SU-DHL-6 (cell line): ENCODE data around the gene CCM2.

Experiments
- H2AFZ ChIP-seq: fragments of 200-600 bp; sonication (generic); 2 replicates; pipeline ENCODE4 v1.6.1; 2014; ENCODE audit warnings: low read depth, mild to moderate bottlenecking, moderate library complexity, mixed read lengths, antibody characterized with exemption, low read length; ENCODE audit not compliant: severe bottlenecking
- H3F3A ChIP-seq: fragments of 200-600 bp; shearing (Covaris generic); 2 replicates; pipeline ENCODE4 v1.6.0; 2016; ENCODE audit warnings: antibody characterized with exemption, mild to moderate bottlenecking; ENCODE audit not compliant: insufficient read depth
- H3K27ac ChIP-seq: fragments of 200-600 bp; sonication (generic); 2 replicates; pipeline ENCODE4 v1.5.1; 2016; ENCODE audit warnings: low read depth, mild to moderate bottlenecking, low read length, moderate library complexity, mixed read lengths
- H3K27me3 ChIP-seq: fragments of 200-600 bp; sonication (generic), shearing (Covaris generic); 2 replicates; pipeline ENCODE4 v1.6.0; 2014; ENCODE audit warnings: mild to moderate bottlenecking, low read length
- H3K36me3 ChIP-seq: fragments of 200-600 bp; sonication (generic); 2 replicates; pipeline ENCODE4 v1.6.1; 2014; ENCODE audit warnings: mild to moderate bottlenecking, low read length, mixed read lengths
- H3K4me2 ChIP-seq: fragments of 300-600, 200-600 bp; shearing (Covaris generic), sonication (generic); 2 replicates; pipeline ENCODE4 v1.6.0; 2014; ENCODE audit warnings: low read length, low read depth, mild to moderate bottlenecking; ENCODE audit not compliant: poor library complexity, severe bottlenecking
- H3K4me3 ChIP-seq: fragments of 200-600 bp; sonication (generic); 2 replicates; pipeline ENCODE4 v1.5.1; 2014; ENCODE audit warnings: antibody characterized with exemption, low read length, mild to moderate bottlenecking, mixed read lengths; ENCODE audit not compliant: insufficient read depth, poor library complexity, severe bottlenecking
- H3K79me2 ChIP-seq: fragments of 200-600 bp; sonication (generic); 2 replicates; pipeline ENCODE4 v1.6.1; 2014; ENCODE audit warnings: mild to moderate bottlenecking, low read length, moderate library complexity; ENCODE audit not compliant: insufficient read depth
- H3K9ac ChIP-seq: fragments of 200-600 bp; sonication (generic); 2 replicates; pipeline ENCODE4 v1.7.0; 2014; ENCODE audit warnings: mild to moderate bottlenecking, low read length
- H3K9me2 ChIP-seq: fragments of 200-600 bp; sonication (generic); replicated peaks from 2 replicates; pipeline ENCODE4 v1.6.1; 2014; ENCODE audit warnings: low read length; ENCODE audit not compliant: insufficient read depth
- H3K9me3 ChIP-seq: fragments of 200-600 bp; sonication (generic); 2 replicates; pipeline ENCODE4 v1.6.1; 2014; ENCODE audit warnings: low read length, mixed read lengths; ENCODE audit not compliant: insufficient read depth
- H4K20me1 ChIP-seq: fragments of 200-600 bp; sonication (generic); 2 replicates; pipeline ENCODE4 v1.6.1; 2014; ENCODE audit warnings: low read depth, mild to moderate bottlenecking, antibody characterized with exemption, low read length, moderate library complexity, mixed read lengths
- CTCF ChIP-seq: fragments of 200-600 bp; sonication (generic); IDR thresholded peaks from one replicate; pipeline ENCODE4 v1.5.1; 2017; ENCODE audit warnings: antibody characterized with exemption, mild to moderate bottlenecking, low read length, moderate library complexity; ENCODE audit not compliant: insufficient read depth, poor library complexity, severe bottlenecking
- EZH2phosphoT487 ChIP-seq: fragments of 200-600 bp; sonication (generic), shearing (Covaris generic); conservative IDR thresholded peaks from 2 replicates; pipeline ENCODE4 v1.6.1; 2018; ENCODE audit warnings: mild to moderate bottlenecking, antibody characterized with exemption, low read length, moderate library complexity, mixed read lengths

Gene CCM2

DNA sequence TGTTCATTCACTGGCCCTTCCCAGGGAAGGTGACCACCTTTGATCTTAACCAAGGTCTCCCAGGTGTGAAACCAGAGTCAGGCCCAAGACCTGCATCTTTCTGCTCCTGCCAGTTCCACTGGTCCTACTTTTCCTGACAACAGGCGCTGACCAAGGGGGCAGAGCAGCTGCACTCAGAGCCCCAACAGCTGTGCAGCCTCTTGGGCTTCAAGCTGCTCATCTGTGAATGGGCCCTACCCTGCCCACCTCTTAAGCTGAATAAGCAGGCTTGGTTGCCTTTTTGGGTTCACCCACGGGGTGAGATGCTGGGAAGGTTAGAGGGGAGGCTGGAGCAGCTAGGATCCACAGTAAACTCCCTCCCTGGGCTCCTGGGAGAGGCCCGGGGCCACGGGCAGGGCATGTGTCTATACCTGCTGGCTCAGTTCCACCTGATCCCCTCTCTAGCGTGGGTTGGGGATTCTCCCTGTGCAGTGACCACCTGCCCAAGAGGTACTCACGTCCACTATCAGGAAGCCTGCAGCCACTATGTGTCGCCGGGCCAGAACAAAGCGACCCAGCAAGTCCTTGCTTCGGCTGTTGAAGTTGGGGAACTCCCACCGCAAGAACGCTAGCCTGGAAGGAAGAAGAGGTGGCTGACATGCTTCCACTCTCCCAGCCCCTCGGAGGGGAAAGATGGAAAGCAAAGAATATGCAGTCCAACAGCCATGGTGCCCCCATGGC, 100.9 kb downstream of the CCM2 start:
- H3K27me3 ChIP-seq, result no peaks in the 10 kb centered on the region
- no peak overlapping the region for H3K4me3 ChIP-seq
- H3K36me3 ChIP-seq, result no peaks in the 10 kb centered on the region; the same call in 1 of the 2 replicates
- no peaks in the 10 kb centered on the region for H3K79me2 ChIP-seq
- H3K9ac ChIP-seq, result no peak overlapping the region
- H2AFZ ChIP-seq, result no peak overlapping the region
- H3K9me3 ChIP-seq, result no peaks in the 10 kb centered on the region
- H3F3A ChIP-seq, result peaks cover 17% of the 10 kb centered on the region
- no peaks in the 10 kb centered on the region; the same call in 1 of the 2 replicates for H4K20me1 ChIP-seq
- H3K27ac ChIP-seq, result no peak overlapping the region
- H3K9me2 ChIP-seq, result no peaks in the 10 kb centered on the region
- H3K4me2 ChIP-seq, result no peak overlapping the region
- TF ChIP-seq EZH2phosphoT487 (no peak), CTCF (no peak)

- Histone ChIP-seq H2AFZ (no peak overlapping the region), H3K4me3 (no peak overlapping the region), H3F3A (peaks cover 17% of the 10 kb centered on the region), H3K9me3 (no peaks in the 10 kb centered on the region), H4K20me1 (peaks cover 1% of the 10 kb centered on the region; the same call in 1 of the 2 replicates), H3K9me2 (no peaks in the 10 kb centered on the region), H3K79me2 (peaks cover under 1% of the 10 kb centered on the region; the same call in 1 of the 2 replicates), H3K36me3 (no peaks in the 10 kb centered on the region; the same call in 1 of the 2 replicates), H3K4me2 (no peak overlapping the region), H3K27ac (no peak overlapping the region), H3K27me3 (no peaks in the 10 kb centered on the region), H3K9ac (no peak overlapping the region)
- TF ChIP-seq EZH2phosphoT487, result no peak
These were observed 101.7 kb downstream of the CCM2 start for GRCh38 chr7:45101748-45102147.

DNA sequence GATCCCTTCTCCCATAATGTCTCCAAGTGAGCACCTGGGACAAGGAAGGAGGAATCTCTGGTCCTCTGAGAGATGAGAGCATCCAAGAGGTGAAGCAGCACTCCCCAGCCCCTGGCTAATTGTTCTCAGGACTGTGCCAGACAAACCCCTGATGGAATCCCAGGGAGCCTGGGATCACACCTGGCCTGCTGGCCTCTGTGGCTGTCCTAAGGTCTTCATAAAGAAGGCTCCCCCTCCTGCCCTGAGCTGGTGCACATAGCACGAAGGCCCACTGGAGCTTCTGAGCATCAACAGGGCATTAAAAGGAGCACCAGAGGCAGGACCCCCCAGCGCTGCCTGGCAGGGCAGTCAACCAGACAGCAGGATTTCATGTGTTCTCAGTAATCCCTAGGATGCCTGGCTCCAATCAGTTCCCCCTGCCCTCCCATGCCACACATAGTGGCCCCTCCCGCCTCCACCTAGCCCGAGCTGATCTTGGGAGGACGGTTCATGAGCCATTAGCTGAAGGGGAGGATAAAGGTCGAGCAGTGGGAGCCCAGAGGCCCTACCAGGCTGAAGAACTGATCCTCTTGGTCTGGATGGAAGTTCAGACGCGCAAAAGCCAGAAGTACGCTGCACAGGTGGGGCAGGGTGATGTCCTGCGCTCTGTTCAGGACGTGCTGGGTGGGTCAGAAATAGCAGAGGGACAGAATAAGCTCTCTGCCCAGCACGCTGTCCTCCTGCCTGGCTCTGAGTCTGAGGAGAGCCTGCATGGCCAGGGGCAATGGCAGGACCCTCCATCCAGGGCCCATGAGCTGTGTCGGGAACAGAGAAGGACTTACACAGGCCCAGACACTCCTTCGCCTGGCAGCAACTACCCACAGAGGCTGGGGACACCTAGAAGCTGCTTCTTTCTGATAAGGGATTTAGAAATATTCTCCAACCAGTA, 103.0 kb downstream of the CCM2 start:
- H2AFZ ChIP-seq, result no peak overlapping the region
- H3K79me2 ChIP-seq, result peaks cover 14% of the 10 kb centered on the region
- H3K9me2 ChIP-seq, result no peaks in the 10 kb centered on the region
- H3K9me3 ChIP-seq, result no peaks in the 10 kb centered on the region
- H3K9ac ChIP-seq, result no peak overlapping the region
- no peak overlapping the region for H3K27ac ChIP-seq
- H3K27me3 ChIP-seq, result no peaks in the 10 kb centered on the region
- peaks cover 8% of the 10 kb centered on the region; the same call in 1 of the 2 replicates for H3K36me3 ChIP-seq
- no peak overlapping the region for H3K4me2 ChIP-seq
- peaks cover 6% of the 10 kb centered on the region; the same call in 1 of the 2 replicates for H3F3A ChIP-seq
- H3K4me3 ChIP-seq, result no peak overlapping the region
- H4K20me1 ChIP-seq, result peaks cover 9% of the 10 kb centered on the region; the same call in 1 of the 2 replicates
- TF ChIP-seq CTCF, result no peak
- no peak for TF ChIP-seq EZH2phosphoT487
